HG03354 (cell line): ENCODE results near the gene LEMD3.
A peak's percentile ranks its signal among the peaks of the same experiment; 100 is the strongest.

Experiments
- ATAC-seq: cut with Tn5 transposase; IDR thresholded peaks from one replicate; pipeline ENCODE4 v1.9.1; 2021; ENCODE audit warnings: mild to moderate bottlenecking; ENCODE audit not compliant: unreplicated experiment, poor library complexity, severe bottlenecking

Gene LEMD3

GRCh38 chr12:65169320-65170208, at the start of gene LEMD3:
Gene LEMD3 (plus strand): TSS chr12:65169583. CDS start chr12:65169597, 14 bp downstream.
- peak; percentile 92 for ATAC-seq

- peak; percentile 71 for ATAC-seq
Observed at GRCh38 chr12:65121049-65121955, 48.1 kb upstream of the LEMD3 start, which contains the start of gene WIF1. Gene WIF1 (minus strand): TSS chr12:65121305. CDS start chr12:65121191, 114 bp downstream.

- no peak for ATAC-seq
Observed at GRCh38 chr12:65121956-65122469, 47.4 kb upstream of the LEMD3 start.

- ATAC-seq, result no peak
Observed at GRCh38 chr12:65122703-65123102, 46.7 kb upstream of the LEMD3 start.

GRCh38 chr12:65123435-65124063, 45.8 kb upstream of the LEMD3 start:
- no peak for ATAC-seq

- no peak for ATAC-seq
Observed at GRCh38 chr12:65125247-65125646, 44.1 kb upstream of the LEMD3 start.

GRCh38 chr12:65125975-65126374, 43.4 kb upstream of the LEMD3 start:
- no peak for ATAC-seq

- no peak for ATAC-seq
Observed at GRCh38 chr12:65126482-65126881, 42.9 kb upstream of the LEMD3 start.

- no peak for ATAC-seq
Observed at GRCh38 chr12:65133879-65134278, 35.5 kb upstream of the LEMD3 start.

GRCh38 chr12:65139389-65139788, 30.0 kb upstream of the LEMD3 start:
- ATAC-seq, result no peak

GRCh38 chr12:65140738-65141137, 28.6 kb upstream of the LEMD3 start:
- no peak for ATAC-seq

- no peak for ATAC-seq
Observed at GRCh38 chr12:65147312-65147905, 22.0 kb upstream of the LEMD3 start.

- ATAC-seq, result no peak
Observed at GRCh38 chr12:65152012-65152411, 17.4 kb upstream of the LEMD3 start.

- ATAC-seq, result no peak
Observed at GRCh38 chr12:65152596-65152995, 16.8 kb upstream of the LEMD3 start.

- ATAC-seq, result peak; percentile 41
Observed at GRCh38 chr12:65155784-65156183, 13.6 kb upstream of the LEMD3 start.

- ATAC-seq, result peak; percentile 95
Observed at GRCh38 chr12:65156366-65156841, 13.0 kb upstream of the LEMD3 start.

- ATAC-seq, result no peak
Observed at GRCh38 chr12:65157091-65157490, 12.3 kb upstream of the LEMD3 start.

- ATAC-seq, result peak; percentile 62
Observed at GRCh38 chr12:65162609-65163008, 6.8 kb upstream of the LEMD3 start.

- ATAC-seq, result no peak
Observed at GRCh38 chr12:65164244-65164643, 5.1 kb upstream of the LEMD3 start.
